Keratinocyte (primary cell): ENCODE results near the gene CCR5. TPM values are rescaled to one million over a fixed set of nuclear protein-coding genes. Genes with fewer than 3 reads are reported as not detected.
A peak's percentile ranks its signal among the peaks of the same experiment; 100 is the strongest.

Experiments used
- DNase-seq: peaks from one replicate; pipeline ENCODE4 v3.0.0-alpha.2; 2011; ENCODE audit warnings: low read depth, missing footprints, low spot score
- FAIRE-seq: peaks from 2 replicates; lab custom pipeline; 2011; peaks lifted over from hg19 to GRCh38; lab: Jason Lieb, UNC
- H2AFZ ChIP-seq: 2 replicates; pipeline ENCODE4 v1.6.0; 2012; ENCODE audit warnings: low read length, control low read depth, inconsistent platforms; ENCODE audit not compliant: control insufficient read depth
- H3K27ac ChIP-seq: 2 replicates; pipeline ENCODE4 v1.5.1; 2011; ENCODE audit warnings: low read length; ENCODE audit not compliant: control insufficient read depth, insufficient read depth
- H3K27me3 ChIP-seq: 3 replicates; pipeline ENCODE4 v1.6.0; 2011; ENCODE audit warnings: low read length; ENCODE audit not compliant: control insufficient read depth, insufficient read depth; ENCODE audit errors: extremely low read depth
- H3K36me3 ChIP-seq, 2 experiments: 2 replicates in 1 of 2; 3 replicates in 1 of 2; pipeline ENCODE4 v1.5.1; 2011; ENCODE audit warnings: low read length in 2 of 2, mild to moderate bottlenecking in 1 of 2; ENCODE audit not compliant: control insufficient read depth in 2 of 2, insufficient read depth in 2 of 2; ENCODE audit errors: extremely low read depth in 1 of 2
- H3K4me1 ChIP-seq: 3 replicates; pipeline ENCODE4 v1.5.1; 2011; ENCODE audit warnings: low read length; ENCODE audit not compliant: control insufficient read depth, insufficient read depth; ENCODE audit errors: extremely low read depth
- H3K4me2 ChIP-seq: 3 replicates; pipeline ENCODE4 v1.6.0; 2011; ENCODE audit warnings: low read depth, low read length; ENCODE audit not compliant: control insufficient read depth, insufficient read depth; ENCODE audit errors: extremely low read depth
- H3K4me3 ChIP-seq, 3 experiments: fragments of 200-600 bp in 1 of 3; sonication (generic) in 1 of 3; 2 replicates in 2 of 3; 3 replicates in 1 of 3; pipeline ENCODE4 v1.5.1; 2011 to 2016; ENCODE audit warnings: low read length in 3 of 3, mild to moderate bottlenecking in 3 of 3, control low read depth in 2 of 3, inconsistent platforms in 1 of 3, low read depth in 1 of 3, mixed read lengths in 1 of 3, mixed run types in 1 of 3, moderate library complexity in 1 of 3; ENCODE audit not compliant: control insufficient read depth in 2 of 3, insufficient read depth in 2 of 3; ENCODE audit errors: extremely low read depth in 1 of 3
- H3K79me2 ChIP-seq: 2 replicates; pipeline ENCODE4 v1.6.0; 2012; ENCODE audit warnings: low read length; ENCODE audit not compliant: control insufficient read depth, insufficient read depth
- H3K9ac ChIP-seq: 3 replicates; pipeline ENCODE4 v1.6.0; 2011; ENCODE audit warnings: low read length; ENCODE audit not compliant: control insufficient read depth, insufficient read depth; ENCODE audit errors: extremely low read depth
- H3K9me1 ChIP-seq: 3 replicates; pipeline ENCODE4 v1.6.0; 2011; ENCODE audit warnings: low read length; ENCODE audit not compliant: control insufficient read depth, insufficient read depth; ENCODE audit errors: extremely low read depth
- H3K9me3 ChIP-seq: 2 replicates; pipeline ENCODE4 v1.5.1; 2012; ENCODE audit warnings: low read depth, low read length; ENCODE audit not compliant: control insufficient read depth
- H4K20me1 ChIP-seq: 3 replicates; pipeline ENCODE4 v1.6.0; 2011; ENCODE audit warnings: low read length; ENCODE audit not compliant: control insufficient read depth, insufficient read depth; ENCODE audit errors: extremely low read depth
- EZH2 ChIP-seq: IDR thresholded peaks from one replicate; pipeline ENCODE4 v1.6.1; 2012; ENCODE audit warnings: inconsistent platforms, mild to moderate bottlenecking, low read length, moderate library complexity
- dilution Hi-C: fragments of 300-500 bp; cut with MboI; formaldehyde crosslinking; loops from one replicate; pipeline ENCODE4 v1.7.0; 2020; ENCODE audit warnings: low sequenced_read_pairs; ENCODE audit not compliant: extremely low pct_ligation_motif_present
- polyA plus RNA-seq, 5 experiments: library from polyadenylated mRNA; depleted of rRNA in 3 of 5; stranded (reverse) in 3 of 5; stranded (forward) in 1 of 5; unstranded in 1 of 5; fragments of >200 nt; gene quantifications; 1 replicate in 1 of 5; 2 replicates in 3 of 5; 3 replicates in 1 of 5; pipeline versions ENCODE4 v1.2.1 to v1.2.3, GENCODE V29; 2011 to 2012; ENCODE audit warnings: missing spikeins in 2 of 5, low read depth in 1 of 5, low replicate concordance in 1 of 5
- TF ChIP-seq, protein P1 (sequence below), 3 experiments: IDR thresholded peaks in 1 of 3; conservative IDR thresholded peaks in 1 of 3; optimal IDR thresholded peaks in 1 of 3; 2 replicates in 2 of 3; 3 replicates in 1 of 3; pipeline versions ENCODE3 to v1.5.1; 2011; ENCODE audit warnings: low read length in 3 of 3, mild to moderate bottlenecking in 3 of 3, moderate library complexity in 2 of 3, control low read depth in 1 of 3, inconsistent platforms in 1 of 3; ENCODE audit not compliant: insufficient read depth in 2 of 3; ENCODE audit errors: extremely low read depth in 1 of 3

CCR5 gene
- polyA plus RNA-seq, 1 donor (not counting 4 experiments of a cell fraction or from before 2014, with no cell fraction given) = 0.14 TPM

GRCh38 chr3:46393554-46394434 is 23.0 kb downstream of the CCR5 start:
- H3K4me2 ChIP-seq = no peak overlapping the region
- no peak overlapping the region for H3K27ac ChIP-seq
- no peaks in the 10 kb centered on the region for H3K4me1 ChIP-seq
- H2AFZ ChIP-seq = no peak overlapping the region
- no peaks in the 10 kb centered on the region for H4K20me1 ChIP-seq
- no peaks in the 10 kb centered on the region for H3K79me2 ChIP-seq
- H3K4me3 ChIP-seq = no peak overlapping the region
- dilution Hi-C loops = no loop called here
- no peak overlapping the region for H3K9ac ChIP-seq
- no peaks in the 10 kb centered on the region for H3K9me1 ChIP-seq
- FAIRE-seq (peak; percentile 36), DNase-seq (no peak)
- no peaks in the 10 kb centered on the region for H3K36me3 ChIP-seq
- TF ChIP-seq, protein P1, sequence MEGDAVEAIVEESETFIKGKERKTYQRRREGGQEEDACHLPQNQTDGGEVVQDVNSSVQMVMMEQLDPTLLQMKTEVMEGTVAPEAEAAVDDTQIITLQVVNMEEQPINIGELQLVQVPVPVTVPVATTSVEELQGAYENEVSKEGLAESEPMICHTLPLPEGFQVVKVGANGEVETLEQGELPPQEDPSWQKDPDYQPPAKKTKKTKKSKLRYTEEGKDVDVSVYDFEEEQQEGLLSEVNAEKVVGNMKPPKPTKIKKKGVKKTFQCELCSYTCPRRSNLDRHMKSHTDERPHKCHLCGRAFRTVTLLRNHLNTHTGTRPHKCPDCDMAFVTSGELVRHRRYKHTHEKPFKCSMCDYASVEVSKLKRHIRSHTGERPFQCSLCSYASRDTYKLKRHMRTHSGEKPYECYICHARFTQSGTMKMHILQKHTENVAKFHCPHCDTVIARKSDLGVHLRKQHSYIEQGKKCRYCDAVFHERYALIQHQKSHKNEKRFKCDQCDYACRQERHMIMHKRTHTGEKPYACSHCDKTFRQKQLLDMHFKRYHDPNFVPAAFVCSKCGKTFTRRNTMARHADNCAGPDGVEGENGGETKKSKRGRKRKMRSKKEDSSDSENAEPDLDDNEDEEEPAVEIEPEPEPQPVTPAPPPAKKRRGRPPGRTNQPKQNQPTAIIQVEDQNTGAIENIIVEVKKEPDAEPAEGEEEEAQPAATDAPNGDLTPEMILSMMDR (optimal IDR thresholded peaks at IDR 0.05 in 1 of 3, IDR thresholded peaks at IDR 0.05 in 1 of 3, conservative IDR thresholded peaks at IDR 0.05 in 1 of 3; ENCODE audit: extremely low read depth in 1 of 3, insufficient read depth in 2 of 3, low read length in 3 of 3) = peak in 1 of 3 experiments; percentile 37
- no peak for TF ChIP-seq EZH2
- H3K9me3 ChIP-seq = no peaks in the 10 kb centered on the region
- H3K27me3 ChIP-seq = no peaks in the 10 kb centered on the region

DNA sequence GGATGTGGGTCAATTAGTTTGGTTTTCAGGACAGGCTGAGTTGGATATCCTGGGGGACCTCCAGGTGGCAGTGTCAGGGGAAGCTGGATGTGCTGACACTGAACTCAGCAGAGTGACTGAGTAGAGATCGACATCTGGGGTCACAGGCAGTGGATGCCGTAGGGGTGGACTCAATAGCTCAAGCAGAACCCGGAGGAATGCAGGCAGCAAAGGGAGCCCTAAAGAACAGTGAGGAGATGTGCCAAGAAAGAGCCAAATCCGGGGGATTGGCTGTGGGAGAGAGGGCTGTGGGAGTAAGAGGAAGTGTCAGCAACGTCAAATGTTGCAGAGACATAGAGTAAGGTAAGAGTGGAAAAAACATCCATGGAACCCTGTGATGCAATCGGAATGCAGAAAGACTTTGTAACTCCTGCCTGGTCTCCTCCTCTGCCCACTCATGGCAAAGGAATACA is 24.5 kb downstream of the CCR5 start:
- dilution Hi-C loops = no loop called here
- DNase-seq (no peak), FAIRE-seq (no peak)

More for the DNA sequence above, 24.5 kb downstream of the CCR5 start:
- H3K27ac ChIP-seq = no peak overlapping the region
- no peaks in the 10 kb centered on the region for H4K20me1 ChIP-seq
- H3K36me3 ChIP-seq = no peaks in the 10 kb centered on the region
- no peak for TF ChIP-seq EZH2
- TF ChIP-seq, protein P1 (optimal IDR thresholded peaks at IDR 0.05 in 1 of 3, IDR thresholded peaks at IDR 0.05 in 1 of 3, conservative IDR thresholded peaks at IDR 0.05 in 1 of 3; ENCODE audit: extremely low read depth in 1 of 3, insufficient read depth in 2 of 3, low read length in 3 of 3) = peak in 2 of 3 experiments; percentile 15 to 23
- no peak overlapping the region for H3K9ac ChIP-seq
- no peaks in the 10 kb centered on the region for H3K9me1 ChIP-seq
- H3K9me3 ChIP-seq = no peaks in the 10 kb centered on the region
- no peak overlapping the region for H2AFZ ChIP-seq
- H3K4me1 ChIP-seq = no peaks in the 10 kb centered on the region
- no peaks in the 10 kb centered on the region for H3K79me2 ChIP-seq
- H3K27me3 ChIP-seq = no peaks in the 10 kb centered on the region
- H3K4me3 ChIP-seq = no peak overlapping the region
- H3K4me2 ChIP-seq = no peak overlapping the region
